ENCODE results near the gene TBL1X. TPM values are rescaled to one million over a fixed set of nuclear protein-coding genes. Genes with fewer than 3 reads are reported as not detected.

The TBL1X gene
- total and polyA plus RNA-seq, 2 donors (not counting 1 experiment from before 2014, with no cell fraction given), result 8.8 to 65.1 TPM

DNA sequence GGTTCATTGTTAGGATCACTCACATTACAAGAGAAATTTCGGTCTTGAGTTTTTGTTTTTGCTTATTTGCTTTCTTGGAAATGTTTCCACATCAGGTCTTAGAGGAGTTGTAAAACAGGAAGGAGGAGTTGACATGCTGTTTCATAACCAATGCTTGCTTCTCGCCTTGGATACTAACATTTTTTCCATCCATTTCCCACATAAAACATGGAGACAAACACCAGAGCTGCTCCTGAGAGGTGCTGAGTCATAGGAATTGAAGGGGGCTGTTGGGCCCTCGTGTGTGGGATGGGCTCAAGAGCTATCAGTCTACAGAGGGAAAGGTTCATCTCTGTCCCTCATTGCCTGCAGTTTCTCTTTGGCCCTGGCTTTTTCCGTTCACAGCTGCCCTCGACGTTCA lies 29.9 kb downstream of the TBL1X start:
- ATAC-seq (ENCODE audit: low read depth), result no peak
- Histone ChIP-seq H4K20me1 (ENCODE audit: control insufficient read depth, insufficient read depth, low read length, poor library complexity, severe bottlenecking) (peaks cover 37% of the 10 kb centered on the region), H3K4me3 (ENCODE audit: control extremely low read depth in 1 of 5, extremely low read depth in 1 of 5, insufficient read depth in 1 of 5, low read depth in 2 of 5, low read length in 4 of 5) (no peak overlapping the region), H3K4me1 (ENCODE audit: control insufficient read depth in 2 of 2, insufficient read depth in 2 of 2, low read length in 2 of 2) (no peaks in the 10 kb centered on the region), H3K9ac (ENCODE audit: low read length) (no peak overlapping the region), H3K27me3 (replicated peaks in 1 of 4; ENCODE audit: control extremely low read depth in 1 of 4, control insufficient read depth in 3 of 4, insufficient read depth in 4 of 4, low read length in 3 of 4) (no peaks in the 10 kb centered on the region), H3K36me3 (replicated peaks in 1 of 2; ENCODE audit: control extremely low read depth in 1 of 2, control insufficient read depth in 1 of 2, extremely low read depth in 1 of 2, insufficient read depth in 2 of 2, low read length in 1 of 2) (no peaks in the 10 kb centered on the region), H2AFZ (ENCODE audit: insufficient read depth, low read depth, low read length, poor library complexity, severe bottlenecking) (no peak overlapping the region), H3K4me2 (replicated peaks; ENCODE audit: low read depth, low read length, poor library complexity, severe bottlenecking) (no peak overlapping the region), H3K27ac (ENCODE audit: low read length in 2 of 2) (no peak overlapping the region), H3K79me2 (ENCODE audit: control insufficient read depth, insufficient read depth, low read length) (peaks cover 73% of the 10 kb centered on the region), H3K9me3 (ENCODE audit: control extremely low read depth in 1 of 3, control insufficient read depth in 2 of 3, insufficient read depth in 1 of 3, low read length in 2 of 3) (no peaks in the 10 kb centered on the region)
- Mint-ChIP-seq H3K9me3 (ENCODE audit: insufficient read depth) (no peaks in the 10 kb centered on the region), H3K4me3 (no peak overlapping the region), H3K27me3 (no peaks in the 10 kb centered on the region), H3K27ac (no peak overlapping the region), H3K4me1 (peaks cover 28% of the 10 kb centered on the region)
- no peak for DNase-seq
- CTCF ChIA-PET, result no interaction called here
- WGBS (ENCODE audit: insufficient coverage), result no CpG with 5 or more reads among the region's 6 CpGs
- TF ChIP-seq EZH2 (IDR thresholded peaks at IDR 0.05; ENCODE audit: borderline replicate concordance, insufficient read depth, low read depth, low read length, poor library complexity, severe bottlenecking), result no peak
- TF ChIP-seq, protein P1, sequence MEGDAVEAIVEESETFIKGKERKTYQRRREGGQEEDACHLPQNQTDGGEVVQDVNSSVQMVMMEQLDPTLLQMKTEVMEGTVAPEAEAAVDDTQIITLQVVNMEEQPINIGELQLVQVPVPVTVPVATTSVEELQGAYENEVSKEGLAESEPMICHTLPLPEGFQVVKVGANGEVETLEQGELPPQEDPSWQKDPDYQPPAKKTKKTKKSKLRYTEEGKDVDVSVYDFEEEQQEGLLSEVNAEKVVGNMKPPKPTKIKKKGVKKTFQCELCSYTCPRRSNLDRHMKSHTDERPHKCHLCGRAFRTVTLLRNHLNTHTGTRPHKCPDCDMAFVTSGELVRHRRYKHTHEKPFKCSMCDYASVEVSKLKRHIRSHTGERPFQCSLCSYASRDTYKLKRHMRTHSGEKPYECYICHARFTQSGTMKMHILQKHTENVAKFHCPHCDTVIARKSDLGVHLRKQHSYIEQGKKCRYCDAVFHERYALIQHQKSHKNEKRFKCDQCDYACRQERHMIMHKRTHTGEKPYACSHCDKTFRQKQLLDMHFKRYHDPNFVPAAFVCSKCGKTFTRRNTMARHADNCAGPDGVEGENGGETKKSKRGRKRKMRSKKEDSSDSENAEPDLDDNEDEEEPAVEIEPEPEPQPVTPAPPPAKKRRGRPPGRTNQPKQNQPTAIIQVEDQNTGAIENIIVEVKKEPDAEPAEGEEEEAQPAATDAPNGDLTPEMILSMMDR (IDR thresholded peaks at IDR 0.05), result no peak
- POLR2A ChIA-PET, result no interaction called here
- intact Hi-C loops (cut with micrococcal nuclease), result no loop called here

DNA sequence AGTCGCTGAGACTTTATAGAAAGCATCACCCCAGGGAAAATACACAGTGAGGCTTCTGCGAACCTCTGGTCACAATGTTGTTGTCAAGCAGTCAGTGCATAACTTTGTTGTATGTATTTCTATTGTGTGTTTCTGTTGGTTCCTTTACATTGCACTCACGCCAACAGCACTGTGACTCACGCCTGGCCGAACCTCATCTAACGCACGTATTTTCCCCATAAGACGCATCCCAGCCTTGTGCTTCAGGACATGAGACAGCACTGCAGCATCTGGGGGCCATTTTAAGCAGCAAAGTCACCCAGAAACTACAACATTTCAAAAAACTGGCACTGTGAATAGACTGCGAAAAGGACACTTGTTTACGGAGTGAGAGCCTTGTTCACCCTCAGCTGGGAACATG lies 30.6 kb downstream of the TBL1X start:
- Histone ChIP-seq H3K4me1 (ENCODE audit: control insufficient read depth in 2 of 2, insufficient read depth in 2 of 2, low read length in 2 of 2) (no peaks in the 10 kb centered on the region), H3K27ac (ENCODE audit: low read length in 2 of 2) (no peak overlapping the region), H3K79me2 (ENCODE audit: control insufficient read depth, insufficient read depth, low read length) (peaks cover 67% of the 10 kb centered on the region), H3K4me3 (ENCODE audit: control extremely low read depth in 1 of 5, extremely low read depth in 1 of 5, insufficient read depth in 1 of 5, low read depth in 2 of 5, low read length in 4 of 5) (no peak overlapping the region), H3K36me3 (replicated peaks in 1 of 2; ENCODE audit: control extremely low read depth in 1 of 2, control insufficient read depth in 1 of 2, extremely low read depth in 1 of 2, insufficient read depth in 2 of 2, low read length in 1 of 2) (no peaks in the 10 kb centered on the region), H4K20me1 (ENCODE audit: control insufficient read depth, insufficient read depth, low read length, poor library complexity, severe bottlenecking) (peaks cover 36% of the 10 kb centered on the region), H3K9ac (ENCODE audit: low read length) (no peak overlapping the region), H3K27me3 (replicated peaks in 1 of 4; ENCODE audit: control extremely low read depth in 1 of 4, control insufficient read depth in 3 of 4, insufficient read depth in 4 of 4, low read length in 3 of 4) (no peaks in the 10 kb centered on the region), H2AFZ (ENCODE audit: insufficient read depth, low read depth, low read length, poor library complexity, severe bottlenecking) (no peak overlapping the region), H3K4me2 (replicated peaks; ENCODE audit: low read depth, low read length, poor library complexity, severe bottlenecking) (no peak overlapping the region), H3K9me3 (ENCODE audit: control extremely low read depth in 1 of 3, control insufficient read depth in 2 of 3, insufficient read depth in 1 of 3, low read length in 2 of 3) (no peaks in the 10 kb centered on the region)
- no peak for ATAC-seq (ENCODE audit: low read depth)
- TF ChIP-seq, protein P1 (IDR thresholded peaks at IDR 0.05), result no peak
- TF ChIP-seq EZH2 (IDR thresholded peaks at IDR 0.05; ENCODE audit: borderline replicate concordance, insufficient read depth, low read depth, low read length, poor library complexity, severe bottlenecking), result no peak
- ChIA-PET POLR2A (no interaction called here), CTCF (no interaction called here)
- intact Hi-C loops (cut with micrococcal nuclease), result no loop called here
- Mint-ChIP-seq H3K4me1 (peaks cover 26% of the 10 kb centered on the region), H3K9me3 (ENCODE audit: insufficient read depth) (no peaks in the 10 kb centered on the region), H3K4me3 (no peak overlapping the region), H3K27me3 (no peaks in the 10 kb centered on the region), H3K27ac (no peak overlapping the region)
- DNase-seq, result no peak
- 97% methylated on average over 5 of the region's 10 CpGs for WGBS (ENCODE audit: insufficient coverage)

Measured in B cell (primary cell).